Measurements from ENCODE around the gene ZC3H18.
A peak's percentile ranks its signal among the peaks of the same experiment; 100 is the strongest.

Gene ZC3H18

GRCh38 chr16:88533381-88533917, 36.8 kb upstream of the ZC3H18 start:
- no peak for DNase-seq

GRCh38 chr16:88533932-88534637, 36.1 kb upstream of the ZC3H18 start:
- peak; percentile 49 to 77 (median 66) for DNase-seq

GRCh38 chr16:88534638-88535190, 35.5 kb upstream of the ZC3H18 start:
- peak in 1 of 4 experiments; percentile 32 for DNase-seq

GRCh38 chr16:88535191-88535856, 34.9 kb upstream of the ZC3H18 start:
- DNase-seq, result no peak

GRCh38 chr16:88535857-88536222, 34.4 kb upstream of the ZC3H18 start:
- DNase-seq, result no peak

GRCh38 chr16:88536510-88536909, 33.7 kb upstream of the ZC3H18 start:
- no peak for DNase-seq

GRCh38 chr16:88536971-88537751, 33.0 kb upstream of the ZC3H18 start:
- DNase-seq, result no peak

- DNase-seq, result no peak
These were observed 32.3 kb upstream of the ZC3H18 start for GRCh38 chr16:88537859-88538258.

GRCh38 chr16:88538366-88539060, 31.7 kb upstream of the ZC3H18 start:
- DNase-seq, result no peak

- DNase-seq, result no peak
These were observed 30.9 kb upstream of the ZC3H18 start for GRCh38 chr16:88539261-88539651.

GRCh38 chr16:88539652-88540345, 30.4 kb upstream of the ZC3H18 start:
- DNase-seq, result no peak

- DNase-seq, result no peak
These were observed 29.7 kb upstream of the ZC3H18 start for GRCh38 chr16:88540346-88540977.

GRCh38 chr16:88541831-88542616, 28.2 kb upstream of the ZC3H18 start:
- DNase-seq, result no peak

GRCh38 chr16:88543230-88543813, 26.9 kb upstream of the ZC3H18 start:
- no peak for DNase-seq

- no peak for DNase-seq
These were observed 24.4 kb upstream of the ZC3H18 start for GRCh38 chr16:88545781-88546180.

- DNase-seq, result no peak
These were observed 21.9 kb upstream of the ZC3H18 start for GRCh38 chr16:88548131-88548874.

- no peak for DNase-seq
These were observed 21.2 kb upstream of the ZC3H18 start for GRCh38 chr16:88548985-88549384.

GRCh38 chr16:88549671-88550245, 20.4 kb upstream of the ZC3H18 start:
- no peak for DNase-seq

- peak in 1 of 4 experiments; percentile 17 for DNase-seq
These were observed 19.9 kb upstream of the ZC3H18 start for GRCh38 chr16:88550246-88550661.
